GM10266 (cell line): ENCODE measurements around the gene ANO7.

Experiments used
- DNase-seq: peaks from one replicate; pipeline ENCODE4 v3.0.0; 2012; ENCODE audit errors: extremely low spot score
- CTCF ChIP-seq: IDR thresholded peaks from 2 replicates; pipeline ENCODE4 v1.5.1; 2012; ENCODE audit warnings: mild to moderate bottlenecking, low read depth; ENCODE audit not compliant: control insufficient read depth, insufficient read depth; ENCODE audit errors: missing control alignments

ANO7 gene, protein sequence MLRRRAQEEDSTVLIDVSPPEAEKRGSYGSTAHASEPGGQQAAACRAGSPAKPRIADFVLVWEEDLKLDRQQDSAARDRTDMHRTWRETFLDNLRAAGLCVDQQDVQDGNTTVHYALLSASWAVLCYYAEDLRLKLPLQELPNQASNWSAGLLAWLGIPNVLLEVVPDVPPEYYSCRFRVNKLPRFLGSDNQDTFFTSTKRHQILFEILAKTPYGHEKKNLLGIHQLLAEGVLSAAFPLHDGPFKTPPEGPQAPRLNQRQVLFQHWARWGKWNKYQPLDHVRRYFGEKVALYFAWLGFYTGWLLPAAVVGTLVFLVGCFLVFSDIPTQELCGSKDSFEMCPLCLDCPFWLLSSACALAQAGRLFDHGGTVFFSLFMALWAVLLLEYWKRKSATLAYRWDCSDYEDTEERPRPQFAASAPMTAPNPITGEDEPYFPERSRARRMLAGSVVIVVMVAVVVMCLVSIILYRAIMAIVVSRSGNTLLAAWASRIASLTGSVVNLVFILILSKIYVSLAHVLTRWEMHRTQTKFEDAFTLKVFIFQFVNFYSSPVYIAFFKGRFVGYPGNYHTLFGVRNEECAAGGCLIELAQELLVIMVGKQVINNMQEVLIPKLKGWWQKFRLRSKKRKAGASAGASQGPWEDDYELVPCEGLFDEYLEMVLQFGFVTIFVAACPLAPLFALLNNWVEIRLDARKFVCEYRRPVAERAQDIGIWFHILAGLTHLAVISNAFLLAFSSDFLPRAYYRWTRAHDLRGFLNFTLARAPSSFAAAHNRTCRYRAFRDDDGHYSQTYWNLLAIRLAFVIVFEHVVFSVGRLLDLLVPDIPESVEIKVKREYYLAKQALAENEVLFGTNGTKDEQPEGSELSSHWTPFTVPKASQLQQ

GRCh38 chr2:241188361-241189092 is at the start of gene ANO7:
TSS of gene ANO7 (plus strand) at chr2:241188677. CDS start at chr2:241190064, 1,387 bp downstream.
- no peak for TF ChIP-seq CTCF
- DNase-seq, result no peak

DNA sequence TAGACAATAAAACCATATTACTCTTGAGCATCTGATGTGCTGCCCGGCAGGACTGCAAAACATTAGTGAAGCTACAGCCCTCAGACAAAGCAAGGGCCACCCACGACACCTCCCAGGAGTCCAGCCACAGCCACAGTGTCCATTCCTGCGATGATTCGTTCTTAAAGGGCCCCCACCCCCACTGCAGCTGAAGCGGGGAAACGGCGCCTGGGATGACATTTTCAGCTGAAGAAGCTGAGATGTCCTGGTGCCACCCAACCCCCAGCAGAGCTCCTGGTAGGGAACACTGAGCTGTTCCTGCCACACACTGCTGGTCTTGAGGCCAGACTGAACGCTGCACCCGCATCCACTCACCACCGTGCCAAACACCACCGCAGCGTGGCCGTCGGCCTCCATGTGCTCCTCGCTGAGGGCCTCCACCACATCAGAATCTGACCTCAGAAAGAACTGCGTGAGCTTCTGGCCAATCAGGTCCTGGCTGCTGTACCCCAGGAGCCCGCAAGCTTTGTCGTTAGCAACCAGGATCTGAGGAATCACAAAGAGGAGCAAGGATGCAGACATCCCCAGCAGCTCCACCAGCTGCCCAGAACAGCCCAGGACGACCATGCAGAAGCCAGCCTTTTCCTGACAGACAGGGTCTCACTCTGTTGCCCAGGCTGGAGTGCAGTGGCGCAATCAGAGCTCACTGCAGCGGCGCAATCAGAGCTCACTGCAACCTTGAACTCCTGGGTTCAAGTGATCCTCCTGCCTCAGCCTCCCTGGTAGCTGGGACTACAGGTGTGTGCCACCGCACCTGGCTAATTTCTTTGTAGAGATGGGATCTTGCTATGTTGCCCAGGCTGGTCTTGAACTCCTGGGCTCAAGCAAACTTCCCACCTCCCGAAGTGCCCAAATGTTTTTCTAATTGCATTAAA is 48.7 kb upstream of the ANO7 start:
- TF ChIP-seq CTCF, result no peak
- no peak for DNase-seq

- no peak for DNase-seq
- no peak for TF ChIP-seq CTCF
Measured at GRCh38 chr2:241140445-241140840, 48.0 kb upstream of the ANO7 start.

GRCh38 chr2:241141214-241141770 is 47.2 kb upstream of the ANO7 start:
- no peak for TF ChIP-seq CTCF
- no peak for DNase-seq

DNA sequence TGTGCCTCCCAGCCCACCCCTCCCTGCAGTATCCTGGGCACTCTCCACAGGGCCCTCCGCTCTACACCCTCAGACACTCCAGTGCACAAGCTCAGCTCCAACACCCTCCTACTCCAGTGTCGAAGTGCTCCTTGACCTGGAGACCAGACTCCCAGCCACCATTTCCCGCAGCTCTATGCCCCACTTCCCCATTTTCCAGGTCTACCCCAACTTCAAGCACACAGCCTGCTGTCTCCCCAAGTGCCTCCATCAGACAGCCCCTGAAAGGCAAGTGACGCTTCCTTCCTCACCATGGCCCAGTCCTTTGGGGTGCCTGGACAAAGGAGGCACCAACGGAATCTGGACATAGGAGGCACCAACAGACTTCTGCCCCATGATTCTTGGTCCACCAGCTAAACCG is 46.4 kb upstream of the ANO7 start:
- no peak for TF ChIP-seq CTCF

GRCh38 chr2:241142593-241142992 is 45.9 kb upstream of the ANO7 start:
- TF ChIP-seq CTCF, result no peak
- no peak for DNase-seq

More for the DNA sequence above, 46.4 kb upstream of the ANO7 start:
- DNase-seq, result no peak
